Small intestine (tissue), 7 donors: Measurements from ENCODE around the gene SUFU. TPM values are rescaled to one million over a fixed set of nuclear protein-coding genes. Genes with fewer than 3 reads are reported as not detected.
A peak's percentile ranks its signal among the peaks of the same experiment; 100 is the strongest.

ENCODE experiments used
- DNase-seq, 2 donors: peaks; one replicate each; pipeline versions ENCODE4 v3.0.0 to v3.0.0-alpha.2; 2013
- FAIRE-seq: peaks from 2 replicates; lab custom pipeline; 2012; peaks lifted over from hg19 to GRCh38; lab: Jason Lieb, UNC
- H3K27ac ChIP-seq, 3 donors: one replicate each; pipeline ENCODE4 v1.5.1; 2013; ENCODE audit warnings: low read length in 2 of 3, mild to moderate bottlenecking in 2 of 3, control low read depth in 1 of 3, inconsistent platforms in 1 of 3, low read depth in 1 of 3, moderate library complexity in 1 of 3
- H3K27me3 ChIP-seq, 3 donors: one replicate each; pipeline ENCODE4 v1.6.1; 2013; ENCODE audit warnings: low read length in 3 of 3, inconsistent platforms in 1 of 3; ENCODE audit not compliant: control insufficient read depth in 3 of 3, insufficient read depth in 3 of 3
- H3K36me3 ChIP-seq, 3 donors: one replicate each; pipeline ENCODE4 v1.6.1; 2013; ENCODE audit warnings: low read length in 3 of 3, inconsistent platforms in 1 of 3, low read depth in 1 of 3, mild to moderate bottlenecking in 1 of 3, moderate library complexity in 1 of 3; ENCODE audit not compliant: control insufficient read depth in 3 of 3, insufficient read depth in 2 of 3
- H3K4me1 ChIP-seq, 3 donors: one replicate each; pipeline ENCODE4 v1.6.1; 2013; ENCODE audit warnings: low read length in 2 of 3, inconsistent platforms in 1 of 3, low read depth in 1 of 3, mild to moderate bottlenecking in 1 of 3, moderate library complexity in 1 of 3; ENCODE audit not compliant: control insufficient read depth in 3 of 3, insufficient read depth in 2 of 3
- H3K4me3 ChIP-seq, 3 donors: one replicate each; pipeline ENCODE4 v1.5.1; 2013; ENCODE audit warnings: low read length in 3 of 3, control low read depth in 1 of 3, inconsistent platforms in 1 of 3, low read depth in 1 of 3, mild to moderate bottlenecking in 1 of 3, moderate library complexity in 1 of 3
- H3K9me3 ChIP-seq, 2 donors: one replicate each; pipeline ENCODE4 v1.6.1; 2013; ENCODE audit warnings: low read depth in 1 of 2, low read length in 1 of 2; ENCODE audit not compliant: control insufficient read depth in 2 of 2, insufficient read depth in 1 of 2
- WGBS, 3 donors: extraction: QIAGEN DNeasy Blood & Tissue Kit; methylation state at CpG; one replicate each; pipeline ENCODE4 v1.1.7; 2013; 5-methylcytosine and 5-hydroxymethylcytosine counted together
- polyA plus RNA-seq, 4 donors: library from polyadenylated mRNA; stranded (reverse) in 3 of 4; unstranded in 1 of 4; fragments of 200-250 nt in 3 of 4; fragments of 120-200 nt in 1 of 4; gene quantifications; one replicate each; pipeline versions ENCODE4 v1.2.1 to v1.2.3, GENCODE V29; 2013
- donor health status: healthy with polysubstance abuse.
- donor health status: control.
- donor health status: control.
- donor health status: Bipolar disorder and iron deficiency.
- donor health status: healthy.

Gene SUFU
- polyA plus RNA-seq, 4 donors = 2.2 to 15.0 (median 4.0) TPM

GRCh38 chr10:102651455-102652169, 147.8 kb downstream of the SUFU start:
- WGBS, 3 donors = 54 to 78% (median 78%) methylated on average over 11 of the region's 11 CpGs
- Histone ChIP-seq H3K9me3 (no peaks in the 10 kb centered on the region), H3K27ac (peak overlapping the region in 2 of 3 donors; percentile 38 to 63), H3K4me3 (no peak overlapping the region), H3K36me3 (peaks cover 9 to 97% (median 11%) of the 10 kb centered on the region in 3 donors), H3K4me1 (peaks cover 11 to 56% (median 37%) of the 10 kb centered on the region in 3 donors), H3K27me3 (no peaks in the 10 kb centered on the region)
- FAIRE-seq = no peak
- DNase-seq = no peak

GRCh38 chr10:102652170-102652916, 148.6 kb downstream of the SUFU start:
- Histone ChIP-seq H3K36me3 (peaks cover 14 to 97% (median 17%) of the 10 kb centered on the region in 3 donors), H3K27me3 (no peaks in the 10 kb centered on the region), H3K9me3 (no peaks in the 10 kb centered on the region), H3K4me3 (no peak overlapping the region), H3K4me1 (peaks cover 11 to 49% (median 39%) of the 10 kb centered on the region in 3 donors), H3K27ac (peak overlapping the region in 2 of 3 donors; percentile 38 to 63)
- DNase-seq = no peak
- 72 to 78% (median 76%) methylated on average over 12 of the region's 12 CpGs for WGBS, 3 donors
- no peak for FAIRE-seq

GRCh38 chr10:102653060-102653459, 149.3 kb downstream of the SUFU start:
- no peak for FAIRE-seq
- 75 to 80% (median 77%) methylated on average over 1 of the region's 1 CpG for WGBS, 3 donors
- no peaks in the 10 kb centered on the region for H3K9me3 ChIP-seq
- no peaks in the 10 kb centered on the region for H3K27me3 ChIP-seq
- peaks cover 14 to 47% (median 37%) of the 10 kb centered on the region in 3 donors for H3K4me1 ChIP-seq
- peaks cover 17 to 97% (median 20%) of the 10 kb centered on the region in 3 donors for H3K36me3 ChIP-seq
- no peak for DNase-seq
- no peak overlapping the region for H3K4me3 ChIP-seq
- peak overlapping the region in 1 of 3 donors; percentile 46 for H3K27ac ChIP-seq

- Histone ChIP-seq H3K36me3 (peaks cover 18 to 96% (median 23%) of the 10 kb centered on the region in 3 donors), H3K4me1 (peaks cover 12 to 37% (median 31%) of the 10 kb centered on the region in 3 donors), H3K4me3 (no peak overlapping the region), H3K27ac (peak overlapping the region in 1 of 3 donors; percentile 32), H3K27me3 (no peaks in the 10 kb centered on the region), H3K9me3 (no peaks in the 10 kb centered on the region)
- FAIRE-seq (no peak), DNase-seq (no peak)
- WGBS, 3 donors = 76 to 78% (median 77%) methylated on average over 6 to 7 of the region's 7 CpGs
These were observed 150.8 kb downstream of the SUFU start for GRCh38 chr10:102654566-102654965.

- FAIRE-seq (no peak), DNase-seq (no peak)
- peaks cover 18 to 93% (median 23%) of the 10 kb centered on the region in 3 donors for H3K36me3 ChIP-seq
- no peaks in the 10 kb centered on the region for H3K9me3 ChIP-seq
- H3K4me3 ChIP-seq = no peak overlapping the region
- no peaks in the 10 kb centered on the region for H3K27me3 ChIP-seq
- peak overlapping the region in 1 of 3 donors; percentile 32 for H3K27ac ChIP-seq
- H3K4me1 ChIP-seq = peaks cover 12 to 32% (median 27%) of the 10 kb centered on the region in 3 donors
- WGBS, 3 donors = 65 to 82% (median 77%) methylated on average over 12 of the region's 12 CpGs
These were observed 151.2 kb downstream of the SUFU start for GRCh38 chr10:102654969-102655368.

- Histone ChIP-seq H3K27me3 (no peaks in the 10 kb centered on the region), H3K9me3 (no peaks in the 10 kb centered on the region), H3K27ac (peak overlapping the region in 1 of 3 donors; percentile 8), H3K36me3 (peaks cover 18 to 87% (median 23%) of the 10 kb centered on the region in 3 donors), H3K4me3 (no peak overlapping the region), H3K4me1 (peaks cover 8 to 29% (median 28%) of the 10 kb centered on the region in 3 donors)
- no peak for DNase-seq
- WGBS, 3 donors = 87 to 90% (median 87%) methylated on average over 12 of the region's 12 CpGs
- no peak for FAIRE-seq
These were observed 152.3 kb downstream of the SUFU start for GRCh38 chr10:102656026-102656425.

- H3K27ac ChIP-seq = peak overlapping the region in 2 of 3 donors; percentile 30 to 88
- H3K9me3 ChIP-seq = no peaks in the 10 kb centered on the region
- FAIRE-seq = no peak
- no peak overlapping the region for H3K4me3 ChIP-seq
- peaks cover 8 to 29% (median 23%) of the 10 kb centered on the region in 3 donors for H3K4me1 ChIP-seq
- no peaks in the 10 kb centered on the region for H3K27me3 ChIP-seq
- 77 to 87% (median 84%) methylated on average over 41 to 42 of the region's 42 CpGs for whole genome bisulfite sequencing, 3 donors
- no peak for DNase-seq
- peaks cover 18 to 78% (median 23%) of the 10 kb centered on the region in 3 donors for H3K36me3 ChIP-seq
These were observed 153.1 kb downstream of the SUFU start for GRCh38 chr10:102656791-102657371.

- no peaks in the 10 kb centered on the region for H3K9me3 ChIP-seq
- FAIRE-seq = no peak
- H3K27ac ChIP-seq = peak overlapping the region in 2 of 3 donors; percentile 30 to 88
- H3K4me3 ChIP-seq = no peak overlapping the region
- peaks cover 8 to 25% (median 23%) of the 10 kb centered on the region in 3 donors for H3K4me1 ChIP-seq
- H3K27me3 ChIP-seq = no peaks in the 10 kb centered on the region
- no peak for DNase-seq
- 20 to 56% (median 25%) methylated on average over 11 of the region's 11 CpGs for WGBS, 3 donors
- H3K36me3 ChIP-seq = peaks cover 18 to 72% (median 23%) of the 10 kb centered on the region in 3 donors
These were observed 153.7 kb downstream of the SUFU start for GRCh38 chr10:102657451-102657850.
